HepG2 (cell line): ENCODE data around the gene UQCC2. TPM values are rescaled to one million over a fixed set of nuclear protein-coding genes. Genes with fewer than 3 reads are reported as not detected.

Source experiments
- DNMT1 ChIP-seq: sonication (generic); formaldehyde crosslinking; IDR thresholded peaks from 2 replicates; pipeline ENCODE4 v1.5.1; 2020; ENCODE audit warnings: mild to moderate bottlenecking, missing genetic modification reagents
- EP300 ChIP-seq, 3 experiments: sonication (generic) in 1 of 3; formaldehyde crosslinking in 1 of 3; IDR thresholded peaks; 2 replicates each; pipeline versions ENCODE4 v1.5.1 to v1.6.1; 2011 to 2020; ENCODE audit warnings: low read depth in 2 of 3, low read length in 2 of 3, borderline replicate concordance in 1 of 3, improper control_type of control experiment in 1 of 3, mild to moderate bottlenecking in 1 of 3, missing genetic modification reagents in 1 of 3, moderate library complexity in 1 of 3
- ERF ChIP-seq: IDR thresholded peaks from 2 replicates; pipeline ENCODE4 v1.6.1; 2018; ENCODE audit warnings: missing biosample characterization, missing genetic modification reagents
- HHEX ChIP-seq: IDR thresholded peaks from 2 replicates; pipeline ENCODE4 v1.6.1; 2016; ENCODE audit warnings: control low read depth
- HMGXB4 ChIP-seq, 2 experiments: sonication (generic) in 1 of 2; formaldehyde crosslinking in 1 of 2; IDR thresholded peaks; 2 replicates each; pipeline versions ENCODE4 v1.4.0 to v1.6.1; 2018 to 2020; ENCODE audit warnings: missing genetic modification reagents in 2 of 2, borderline replicate concordance in 1 of 2, low read depth in 1 of 2, mild to moderate bottlenecking in 1 of 2, missing biosample characterization in 1 of 2
- IKZF5 ChIP-seq: IDR thresholded peaks from 2 replicates; pipeline ENCODE4 v1.6.1; 2018; ENCODE audit warnings: missing genetic modification reagents, mild to moderate bottlenecking, missing compliant biosample characterization
- KLF6 ChIP-seq: IDR thresholded peaks from 2 replicates; pipeline ENCODE4 v1.8.0; 2016; ENCODE audit warnings: missing biosample characterization, missing genetic modification reagents
- LBX2 ChIP-seq: sonication (generic); formaldehyde crosslinking; IDR thresholded peaks from 2 replicates; pipeline ENCODE4 v1.5.0; 2020; ENCODE audit warnings: missing genetic modification reagents, mild to moderate bottlenecking, borderline replicate concordance
- MTA1 ChIP-seq: sonication (generic); formaldehyde crosslinking; IDR thresholded peaks from 2 replicates; pipeline ENCODE4 v1.4.0; 2020; ENCODE audit warnings: missing genetic modification reagents, mild to moderate bottlenecking, borderline replicate concordance
- PHB2 ChIP-seq: fragments of 450-650 bp; IDR thresholded peaks from 2 replicates; pipeline ENCODE4 v1.6.1; 2018; ENCODE audit not compliant: partially characterized antibody
- REXO4 ChIP-seq: sonication (generic); formaldehyde crosslinking; IDR thresholded peaks from 2 replicates; pipeline ENCODE4 v1.8.0; 2022; ENCODE audit warnings: missing genetic modification reagents, mild to moderate bottlenecking, borderline replicate concordance
- SALL1 ChIP-seq: sonication (generic); formaldehyde crosslinking; IDR thresholded peaks from 2 replicates; pipeline ENCODE4 v1.8.0; 2022; ENCODE audit warnings: mild to moderate bottlenecking, missing genetic modification reagents
- SIN3A ChIP-seq: IDR thresholded peaks from 2 replicates; pipeline ENCODE4 v1.6.1; 2011; ENCODE audit warnings: low read depth, mild to moderate bottlenecking, control low read depth, low read length, borderline replicate concordance
- SMARCE1 ChIP-seq: fragments of 450-650 bp; IDR thresholded peaks from 2 replicates; pipeline ENCODE4 v1.6.1; 2017; ENCODE audit warnings: borderline replicate concordance
- STAG1 ChIP-seq: sonication (generic); formaldehyde crosslinking; IDR thresholded peaks from 2 replicates; pipeline ENCODE4 v1.4.0; 2020; ENCODE audit warnings: missing genetic modification reagents
- ZFX ChIP-seq: sonication (generic); formaldehyde crosslinking; IDR thresholded peaks from 2 replicates; pipeline ENCODE4 v1.4.0; 2020; ENCODE audit warnings: mild to moderate bottlenecking, low read depth, missing genetic modification reagents, moderate library complexity
- ZKSCAN1 ChIP-seq: fragments of 150-350 bp; IDR thresholded peaks from 2 replicates; pipeline ENCODE4 v1.6.1; 2014; ENCODE audit warnings: low read length
- ZNF263 ChIP-seq: sonication (generic); formaldehyde crosslinking; IDR thresholded peaks from 2 replicates; pipeline ENCODE4 v1.4.0; 2020; ENCODE audit warnings: missing genetic modification reagents
- ZNF484 ChIP-seq: sonication (generic); formaldehyde crosslinking; IDR thresholded peaks from 2 replicates; pipeline ENCODE4 v1.5.1; 2020; ENCODE audit warnings: mild to moderate bottlenecking, low read depth, missing genetic modification reagents, borderline replicate concordance
- polyA plus RNA-seq, 8 experiments: library from polyadenylated mRNA; depleted of rRNA in 3 of 8; stranded (reverse) in 7 of 8; unstranded in 1 of 8; fragments of >200 nt; fragmentation: Illumina TruSeq in 4 of 8; extraction: Trizol in 4 of 8; gene quantifications; 2 replicates each; pipeline versions ENCODE4 v1.2.1 to v1.2.3, GENCODE V29; 2011 to 2016; ENCODE audit warnings: low read depth in 4 of 8, missing spikeins in 1 of 8, mixed read lengths in 1 of 8; ENCODE audit not compliant: insufficient read depth in 1 of 8
- total RNA-seq, 5 experiments: library from RNA; depleted of rRNA; stranded (reverse); fragments of >200 nt; fragmentation: Illumina TruSeq; extraction: Trizol; gene quantifications; 2 replicates each; pipeline ENCODE4 v1.2.3, GENCODE V29; 2016; ENCODE audit warnings: low read depth in 1 of 5
- TF ChIP-seq, protein P1 (sequence below): fragments of 450-650 bp; IDR thresholded peaks from 2 replicates; pipeline ENCODE4 v1.6.1; 2017
- TF ChIP-seq, protein P2 (sequence below): sonication (generic); formaldehyde crosslinking; IDR thresholded peaks from 2 replicates; pipeline ENCODE4 v1.4.0; 2020; ENCODE audit warnings: missing genetic modification reagents
- TF ChIP-seq, protein P3 (sequence below), 2 experiments: fragments of 450-650 bp in 1 of 2; sonication (generic) in 1 of 2; formaldehyde crosslinking; IDR thresholded peaks; 2 replicates each; pipeline versions ENCODE4 v1.5.0 to v1.8.0; 2020 to 2022; ENCODE audit warnings: mild to moderate bottlenecking in 1 of 2, missing genetic modification reagents in 1 of 2

The UQCC2 gene
- total and polyA plus RNA-seq, 2 of the 13 experiments (the other 11 are each of a cell fraction or from before 2014, with no cell fraction given): 82.4 to 238 TPM

- TF ChIP-seq IKZF5 (CRISPR knock-in tag): no peak
- no peak for TF ChIP-seq ZNF484
- TF ChIP-seq REXO4 (CRISPR knock-in tag): no peak
- no peak for TF ChIP-seq SMARCE1
- TF ChIP-seq SALL1 (CRISPR knock-in tag): peak; percentile 11; the same call in 1 of the 2 replicates
- TF ChIP-seq ZFX (CRISPR knock-in tag): peak; percentile 49; the same call in 1 of the 2 replicates
- TF ChIP-seq ZKSCAN1: no peak
- TF ChIP-seq, protein P1, sequence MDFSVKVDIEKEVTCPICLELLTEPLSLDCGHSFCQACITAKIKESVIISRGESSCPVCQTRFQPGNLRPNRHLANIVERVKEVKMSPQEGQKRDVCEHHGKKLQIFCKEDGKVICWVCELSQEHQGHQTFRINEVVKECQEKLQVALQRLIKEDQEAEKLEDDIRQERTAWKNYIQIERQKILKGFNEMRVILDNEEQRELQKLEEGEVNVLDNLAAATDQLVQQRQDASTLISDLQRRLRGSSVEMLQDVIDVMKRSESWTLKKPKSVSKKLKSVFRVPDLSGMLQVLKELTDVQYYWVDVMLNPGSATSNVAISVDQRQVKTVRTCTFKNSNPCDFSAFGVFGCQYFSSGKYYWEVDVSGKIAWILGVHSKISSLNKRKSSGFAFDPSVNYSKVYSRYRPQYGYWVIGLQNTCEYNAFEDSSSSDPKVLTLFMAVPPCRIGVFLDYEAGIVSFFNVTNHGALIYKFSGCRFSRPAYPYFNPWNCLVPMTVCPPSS: no peak
- peak in 1 of 2 experiments; percentile 55; a peak in 1 of 4 replicates for TF ChIP-seq HMGXB4 (CRISPR knock-in tag; IDR thresholded peaks at IDR 0.05; ENCODE audit: borderline replicate concordance in 1 of 2, low read depth in 1 of 2)
- TF ChIP-seq ERF: peak; percentile 40; the same call in 1 of the 2 replicates
- TF ChIP-seq KLF6 (CRISPR knock-in tag): no peak
- peak; percentile 74 for TF ChIP-seq STAG1 (CRISPR knock-in tag)
- TF ChIP-seq, protein P2, sequence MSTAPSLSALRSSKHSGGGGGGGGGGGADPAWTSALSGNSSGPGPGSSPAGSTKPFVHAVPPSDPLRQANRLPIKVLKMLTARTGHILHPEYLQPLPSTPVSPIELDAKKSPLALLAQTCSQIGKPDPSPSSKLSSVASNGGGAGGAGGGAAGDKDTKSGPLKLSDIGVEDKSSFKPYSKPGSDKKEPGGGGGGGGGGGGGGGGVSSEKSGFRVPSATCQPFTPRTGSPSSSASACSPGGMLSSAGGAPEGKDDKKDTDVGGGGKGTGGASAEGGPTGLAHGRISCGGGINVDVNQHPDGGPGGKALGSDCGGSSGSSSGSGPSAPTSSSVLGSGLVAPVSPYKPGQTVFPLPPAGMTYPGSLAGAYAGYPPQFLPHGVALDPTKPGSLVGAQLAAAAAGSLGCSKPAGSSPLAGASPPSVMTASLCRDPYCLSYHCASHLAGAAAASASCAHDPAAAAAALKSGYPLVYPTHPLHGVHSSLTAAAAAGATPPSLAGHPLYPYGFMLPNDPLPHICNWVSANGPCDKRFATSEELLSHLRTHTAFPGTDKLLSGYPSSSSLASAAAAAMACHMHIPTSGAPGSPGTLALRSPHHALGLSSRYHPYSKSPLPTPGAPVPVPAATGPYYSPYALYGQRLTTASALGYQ (CRISPR knock-in tag): no peak
- no peak for TF ChIP-seq EP300 (IDR thresholded peaks at IDR 0.05; ENCODE audit: low read depth in 2 of 2, low read length in 2 of 2)
- 0 out of 2 replicates have a peak, but pooled peaks have one; percentile 31 for TF ChIP-seq EP300 (CRISPR knock-in tag; IDR thresholded peaks at IDR 0.05; ENCODE audit: borderline replicate concordance)
- TF ChIP-seq PHB2: no peak
- TF ChIP-seq HHEX (CRISPR knock-in tag): no peak
- TF ChIP-seq SIN3A: no peak
- no peak for TF ChIP-seq LBX2
- TF ChIP-seq ZNF263: 0 out of 2 replicates have a peak, but pooled peaks have one; percentile 39
- no peak for TF ChIP-seq MTA1 (CRISPR knock-in tag)
- TF ChIP-seq, protein P3, sequence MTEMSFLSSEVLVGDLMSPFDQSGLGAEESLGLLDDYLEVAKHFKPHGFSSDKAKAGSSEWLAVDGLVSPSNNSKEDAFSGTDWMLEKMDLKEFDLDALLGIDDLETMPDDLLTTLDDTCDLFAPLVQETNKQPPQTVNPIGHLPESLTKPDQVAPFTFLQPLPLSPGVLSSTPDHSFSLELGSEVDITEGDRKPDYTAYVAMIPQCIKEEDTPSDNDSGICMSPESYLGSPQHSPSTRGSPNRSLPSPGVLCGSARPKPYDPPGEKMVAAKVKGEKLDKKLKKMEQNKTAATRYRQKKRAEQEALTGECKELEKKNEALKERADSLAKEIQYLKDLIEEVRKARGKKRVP (CRISPR knock-in tag; IDR thresholded peaks at IDR 0.05): no peak
- no peak for TF ChIP-seq DNMT1
Observed at GRCh38 chr6:33700391-33701050, 11.0 kb downstream of the UQCC2 start (continued).
